T-helper 17 cell (primary cell): ENCODE measurements around the gene DBX2. TPM values are rescaled to one million over a fixed set of nuclear protein-coding genes. Genes with fewer than 3 reads are reported as not detected.
"Not testable (repeated sequence)": the region's sequence is repeated elsewhere in the genome, so short reads cannot be mapped to it uniquely, and the experiment has no call there.

ENCODE experiments used
- ATAC-seq: fragments of 150-1000 bp; cut with Tn5 transposase; 2 replicates; pipeline ENCODE4 v1.10.0; 2021; ENCODE audit warnings: mild to moderate bottlenecking, moderate library complexity
- DNase-seq, 3 donors: peaks; one replicate each; pipeline versions ENCODE4 v3.0.0 to v3.0.0-alpha.2; 2020 to 2021
- H3K9me3 ChIP-seq: one replicate; pipeline ENCODE4 v1.7.0; 2013; ENCODE audit warnings: low read length, mild to moderate bottlenecking; ENCODE audit not compliant: control insufficient read depth, poor library complexity, severe bottlenecking
- H3K27ac Mint-ChIP-seq: one replicate; pipeline ENCODE4 v1.8.0; 2022; ENCODE audit warnings: mild to moderate bottlenecking, moderate library complexity, mixed read lengths
- H3K27me3 Mint-ChIP-seq: one replicate; pipeline ENCODE4 v1.8.0; 2022; ENCODE audit warnings: mixed read lengths
- H3K36me3 Mint-ChIP-seq: one replicate; pipeline ENCODE4 v1.8.0; 2022; ENCODE audit warnings: low read depth, mixed read lengths
- H3K4me1 Mint-ChIP-seq: one replicate; pipeline ENCODE4 v1.8.0; 2022; ENCODE audit warnings: mild to moderate bottlenecking, mixed read lengths
- H3K4me3 Mint-ChIP-seq: one replicate; pipeline ENCODE4 v1.8.0; 2022; ENCODE audit warnings: mild to moderate bottlenecking, moderate library complexity, mixed read lengths
- total RNA-seq, 4 donors: library from RNA in 2 of 4; stranded (reverse) in 2 of 4; gene quantifications; one replicate each; pipeline ENCODE4 v1.2.3 and lab custom pipeline; 2022 to 2026

The DBX2 gene
- total RNA-seq: not detected
- 0 reads per million in 2 donors for total RNA-seq (lab: John Stamatoyannopoulos, UW)

DNA sequence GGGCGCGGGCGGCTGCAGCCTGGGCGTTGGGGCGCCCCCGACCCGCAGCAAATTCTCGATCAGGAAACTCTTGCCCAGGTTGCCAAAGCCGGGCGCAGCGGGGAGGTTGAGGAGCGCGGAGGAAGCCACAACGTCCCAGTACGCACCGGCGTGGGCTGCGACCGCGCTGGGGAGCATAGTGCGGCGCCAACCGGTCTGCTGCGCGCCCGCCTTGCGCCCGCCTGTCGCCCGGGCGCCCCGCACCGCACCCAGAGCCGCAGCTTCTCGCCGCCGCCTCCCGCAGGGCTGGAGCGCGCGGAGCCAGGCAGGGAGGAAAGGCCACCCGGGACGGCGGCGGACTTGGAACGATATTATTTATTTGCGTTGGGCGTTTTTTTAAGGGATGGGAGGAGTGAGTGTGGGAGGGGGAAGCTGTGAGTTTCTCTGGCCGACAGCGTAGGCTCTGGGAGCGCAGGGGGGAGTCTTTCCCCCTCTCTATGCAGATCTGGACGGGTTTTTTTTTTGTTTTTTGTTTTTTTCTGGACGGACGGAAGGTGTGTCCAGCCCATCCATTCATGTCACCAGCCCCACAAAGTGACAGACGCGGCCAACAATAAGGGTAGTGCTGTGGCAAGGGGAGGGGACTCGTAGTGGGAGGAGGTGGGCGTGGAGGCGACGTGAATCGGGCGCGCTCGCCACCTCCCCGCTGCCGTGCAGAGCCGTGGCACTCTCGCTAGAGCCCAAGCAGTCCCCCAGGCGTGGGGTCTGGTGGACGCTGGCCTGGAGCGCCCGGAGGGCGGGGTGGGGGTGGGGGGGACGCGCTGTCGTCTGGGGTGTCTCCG lies at the start of gene DBX2:
Gene DBX2, minus strand, starts transcription at position 349 of the 821 bp plus-strand sequence. Its CDS starts 172 bp downstream, at position 177.
- no peak for ATAC-seq
- no peaks in the 10 kb centered on the region for H3K36me3 Mint-ChIP-seq
- no peak for DNase-seq
- H3K27me3 Mint-ChIP-seq: peaks cover 56% of the 10 kb centered on the region
- H3K4me3 Mint-ChIP-seq: no peak within 1 kb of the TSS
- H3K4me1 Mint-ChIP-seq: no peaks in the 10 kb centered on the region
- no peaks in the 10 kb centered on the region for H3K9me3 ChIP-seq
- no peak within 1 kb of the TSS for H3K27ac Mint-ChIP-seq

DNA sequence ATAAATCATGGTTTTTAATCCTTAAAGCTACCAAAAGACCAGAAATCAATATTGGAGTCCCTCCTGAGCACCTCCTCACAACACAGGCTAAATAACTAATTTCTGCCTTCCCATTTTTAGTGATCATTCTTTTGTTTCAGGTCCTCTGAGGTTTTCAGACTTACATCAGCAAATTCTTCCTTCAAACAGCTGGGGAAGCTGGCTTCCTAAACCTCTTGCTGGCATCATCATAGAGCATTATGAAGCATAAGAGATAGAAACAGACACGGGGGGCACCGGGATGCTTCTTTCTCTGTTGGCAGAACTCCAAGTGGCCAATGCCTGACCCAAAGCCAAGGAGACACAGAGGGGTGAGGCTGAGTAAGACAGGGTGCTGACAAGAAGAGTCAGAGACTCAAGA lies 47.9 kb upstream of the DBX2 start:
- Mint-ChIP-seq H3K4me1 (no peaks in the 10 kb centered on the region), H3K27me3 (peaks cover 51% of the 10 kb centered on the region), H3K27ac (no peak overlapping the region), H3K4me3 (no peak overlapping the region), H3K36me3 (no peaks in the 10 kb centered on the region)
- no peaks in the 10 kb centered on the region for H3K9me3 ChIP-seq
- ATAC-seq (no peak), DNase-seq (no peak)

DNA sequence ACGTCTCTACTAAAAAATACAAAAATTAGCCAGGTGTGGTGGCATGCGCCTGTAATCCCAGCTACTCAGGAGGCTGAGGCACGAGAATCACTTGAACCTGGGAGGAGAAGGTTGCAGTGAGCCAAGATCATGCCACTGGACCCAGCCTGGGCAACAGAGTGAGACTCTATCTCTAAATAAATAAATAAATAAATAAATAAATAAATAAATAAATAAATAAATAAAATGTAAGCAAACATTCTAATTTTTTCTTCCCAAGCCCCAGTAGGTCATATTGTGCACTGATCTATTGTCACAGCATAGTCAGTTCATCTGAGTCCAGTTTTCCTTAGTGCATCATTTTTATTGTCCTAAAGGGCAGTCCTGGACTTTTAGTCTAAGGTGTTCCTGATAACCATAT lies 44.5 kb upstream of the DBX2 start:
- not testable (repeated sequence) for DNase-seq, H3K4me1 Mint-ChIP-seq, H3K27ac Mint-ChIP-seq, H3K36me3 Mint-ChIP-seq, H3K4me3 Mint-ChIP-seq, H3K9me3 ChIP-seq, ATAC-seq
- peaks cover 58% of the 10 kb centered on the region for H3K27me3 Mint-ChIP-seq

DNA sequence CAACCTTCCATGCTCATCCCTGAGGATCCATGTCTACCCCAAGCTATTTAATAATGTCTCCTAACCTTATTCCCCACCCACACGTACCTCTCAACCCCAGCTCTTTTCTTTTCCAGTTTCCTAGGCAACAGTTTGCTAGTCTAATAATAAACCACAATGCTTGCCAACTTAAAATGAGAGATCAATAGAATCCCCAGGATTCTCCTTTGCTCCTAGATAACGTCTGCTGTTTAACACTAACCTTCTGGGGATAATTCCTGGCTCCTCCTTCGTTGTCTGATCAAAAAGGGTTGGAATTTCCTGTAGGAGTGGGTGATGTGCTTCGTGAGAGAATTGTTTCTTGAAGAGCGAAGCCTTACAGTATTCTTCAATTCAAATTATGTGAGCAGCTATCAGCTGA lies 42.2 kb upstream of the DBX2 start:
- Mint-ChIP-seq H3K4me1 (no peaks in the 10 kb centered on the region), H3K36me3 (no peaks in the 10 kb centered on the region), H3K4me3 (no peak overlapping the region), H3K27me3 (peaks cover 50% of the 10 kb centered on the region), H3K27ac (no peak overlapping the region)
- H3K9me3 ChIP-seq: no peaks in the 10 kb centered on the region
- DNase-seq (no peak), ATAC-seq (no peak)

DNA sequence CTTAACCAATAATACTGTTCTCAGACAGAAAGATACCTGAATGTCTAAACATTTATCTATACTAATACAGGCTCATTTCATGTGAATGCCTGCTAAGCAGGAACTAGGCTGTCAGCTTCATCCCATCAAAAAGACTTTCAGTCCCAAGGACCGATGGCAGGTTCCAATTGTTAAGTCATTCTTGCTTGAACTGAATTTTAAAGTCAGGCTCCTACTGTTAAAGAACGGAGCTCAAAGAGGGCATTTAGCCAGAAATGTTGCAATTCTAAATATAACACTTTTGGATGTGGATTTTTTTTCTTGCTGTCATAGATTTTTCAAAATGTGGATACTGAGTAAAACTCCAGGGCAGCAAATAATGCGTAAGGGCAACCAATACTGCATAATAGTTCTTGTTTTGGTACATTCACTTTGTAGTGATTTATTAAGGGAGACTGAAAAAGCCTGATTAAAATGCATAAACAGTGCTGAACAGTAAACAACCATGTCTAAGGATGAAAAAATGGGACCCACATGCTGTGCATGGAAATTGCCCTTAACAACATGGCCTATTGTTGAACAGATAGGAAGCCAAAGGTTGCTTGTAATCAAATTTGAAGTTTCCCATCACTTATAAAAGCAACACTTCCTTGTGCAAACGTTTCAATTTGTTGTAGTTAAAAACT lies 38.6 kb upstream of the DBX2 start:
- no peak for DNase-seq

DNA sequence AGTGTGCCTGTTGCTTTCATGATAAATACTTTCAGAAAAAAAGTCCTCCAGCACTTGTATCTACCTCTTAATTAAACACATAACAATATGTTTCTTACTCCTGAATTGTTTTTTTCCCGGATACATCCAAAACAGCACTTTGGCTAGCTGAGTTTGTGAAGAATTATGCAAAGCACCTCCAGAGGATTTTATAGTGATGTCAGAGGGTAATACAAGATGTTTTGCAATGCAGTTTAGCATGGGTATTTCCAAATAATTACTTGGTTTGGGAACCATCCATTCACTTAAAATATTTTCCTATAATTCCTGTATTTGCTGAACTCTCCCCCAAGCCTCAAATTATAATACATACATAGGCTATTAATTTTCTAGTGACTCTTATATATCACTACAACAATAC lies 37.7 kb upstream of the DBX2 start:
- no peak for ATAC-seq
- H3K4me3 Mint-ChIP-seq: no peak overlapping the region
- no peaks in the 10 kb centered on the region for H3K4me1 Mint-ChIP-seq
- no peak for DNase-seq
- H3K9me3 ChIP-seq: no peaks in the 10 kb centered on the region
- H3K27me3 Mint-ChIP-seq: peaks cover 34% of the 10 kb centered on the region
- H3K36me3 Mint-ChIP-seq: peaks cover 2% of the 10 kb centered on the region
- no peak overlapping the region for H3K27ac Mint-ChIP-seq

More for the DNA sequence above, 38.6 kb upstream of the DBX2 start:
- Mint-ChIP-seq H3K4me1 (no peaks in the 10 kb centered on the region), H3K27me3 (peaks cover 42% of the 10 kb centered on the region), H3K4me3 (no peak overlapping the region), H3K27ac (no peak overlapping the region), H3K36me3 (peaks cover 2% of the 10 kb centered on the region)
- no peaks in the 10 kb centered on the region for H3K9me3 ChIP-seq
- ATAC-seq: no peak

DNA sequence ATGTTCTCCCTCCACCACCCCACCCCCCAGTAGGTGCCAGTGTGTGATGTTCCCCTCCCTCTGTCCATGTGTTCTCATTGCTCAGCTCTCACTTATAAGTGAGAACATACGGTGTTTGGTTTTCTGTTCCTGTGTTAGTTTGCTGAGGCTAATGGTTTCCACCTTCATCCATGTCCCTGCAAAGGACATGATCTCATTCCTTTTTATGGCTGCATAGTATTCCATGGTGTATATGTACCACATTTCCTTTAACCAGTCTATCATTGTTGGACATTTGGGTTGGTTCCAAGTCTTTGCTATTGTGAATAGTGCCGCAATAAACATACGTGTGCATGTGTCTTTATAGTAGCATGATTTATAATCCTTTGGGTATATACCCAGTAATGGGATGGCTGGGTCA lies 33.3 kb upstream of the DBX2 start:
- not testable (repeated sequence) for H3K36me3 Mint-ChIP-seq, ATAC-seq, H3K27ac Mint-ChIP-seq, DNase-seq, H3K4me3 Mint-ChIP-seq, H3K27me3 Mint-ChIP-seq, H3K4me1 Mint-ChIP-seq, H3K9me3 ChIP-seq

DNA sequence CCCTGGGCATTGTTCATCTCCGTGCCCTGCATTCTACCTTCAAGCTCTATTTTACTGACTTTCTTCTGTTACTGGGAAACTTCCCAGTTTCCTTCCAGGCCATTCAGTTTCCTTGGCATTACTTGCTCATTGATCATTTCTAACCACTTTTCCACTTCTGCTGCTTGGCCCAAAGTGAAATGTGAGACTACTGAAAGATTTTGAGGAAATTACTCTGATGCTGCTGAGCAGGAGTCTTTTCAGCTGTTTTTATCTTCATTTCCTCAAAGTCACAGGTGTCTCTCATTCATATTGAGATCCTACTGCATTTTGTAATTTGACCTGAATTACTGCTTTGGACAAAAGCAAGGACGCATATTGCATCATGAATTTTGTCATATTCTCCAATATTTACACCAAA lies 26.4 kb upstream of the DBX2 start:
- H3K9me3 ChIP-seq: no peaks in the 10 kb centered on the region
- no peak overlapping the region for H3K27ac Mint-ChIP-seq
- peaks cover 19% of the 10 kb centered on the region for H3K27me3 Mint-ChIP-seq
- DNase-seq: no peak
- H3K4me3 Mint-ChIP-seq: no peak overlapping the region
- H3K36me3 Mint-ChIP-seq: no peaks in the 10 kb centered on the region
- no peak for ATAC-seq
- H3K4me1 Mint-ChIP-seq: no peaks in the 10 kb centered on the region

DNA sequence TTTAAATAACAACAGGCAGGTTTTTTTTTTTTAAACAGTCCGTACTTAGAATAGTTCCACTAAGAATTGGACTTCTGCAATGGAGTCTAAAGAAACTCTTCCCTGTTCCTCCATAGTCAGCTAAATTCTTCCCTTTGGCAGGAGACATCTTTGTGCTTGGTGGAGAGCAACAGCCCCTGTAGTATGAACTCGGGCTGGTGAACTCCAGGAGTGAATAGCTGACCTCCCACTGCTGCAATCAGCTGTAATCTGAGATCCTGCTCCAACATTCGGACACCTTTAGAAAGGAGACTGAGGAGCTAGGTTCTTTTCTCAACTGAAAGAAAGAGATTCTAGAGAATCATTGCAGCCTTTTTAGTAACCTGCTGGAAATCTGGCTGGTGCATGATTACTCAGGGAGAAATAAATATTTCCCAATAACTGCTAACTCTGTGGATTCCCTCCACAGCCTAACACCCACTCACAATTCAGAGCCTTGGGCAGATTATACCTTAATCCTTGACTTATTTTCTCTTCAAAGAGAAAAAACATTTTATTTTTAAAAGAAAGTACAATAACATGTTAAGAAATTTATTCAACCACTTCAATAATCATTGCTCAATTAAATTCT lies 25.6 kb upstream of the DBX2 start:
- H3K9me3 ChIP-seq: no peaks in the 10 kb centered on the region
- DNase-seq: no peak
- no peak overlapping the region for H3K27ac Mint-ChIP-seq
- no peaks in the 10 kb centered on the region for H3K4me1 Mint-ChIP-seq
- no peaks in the 10 kb centered on the region for H3K36me3 Mint-ChIP-seq
- no peak overlapping the region for H3K4me3 Mint-ChIP-seq
- peaks cover 19% of the 10 kb centered on the region for H3K27me3 Mint-ChIP-seq
- no peak for ATAC-seq

DNA sequence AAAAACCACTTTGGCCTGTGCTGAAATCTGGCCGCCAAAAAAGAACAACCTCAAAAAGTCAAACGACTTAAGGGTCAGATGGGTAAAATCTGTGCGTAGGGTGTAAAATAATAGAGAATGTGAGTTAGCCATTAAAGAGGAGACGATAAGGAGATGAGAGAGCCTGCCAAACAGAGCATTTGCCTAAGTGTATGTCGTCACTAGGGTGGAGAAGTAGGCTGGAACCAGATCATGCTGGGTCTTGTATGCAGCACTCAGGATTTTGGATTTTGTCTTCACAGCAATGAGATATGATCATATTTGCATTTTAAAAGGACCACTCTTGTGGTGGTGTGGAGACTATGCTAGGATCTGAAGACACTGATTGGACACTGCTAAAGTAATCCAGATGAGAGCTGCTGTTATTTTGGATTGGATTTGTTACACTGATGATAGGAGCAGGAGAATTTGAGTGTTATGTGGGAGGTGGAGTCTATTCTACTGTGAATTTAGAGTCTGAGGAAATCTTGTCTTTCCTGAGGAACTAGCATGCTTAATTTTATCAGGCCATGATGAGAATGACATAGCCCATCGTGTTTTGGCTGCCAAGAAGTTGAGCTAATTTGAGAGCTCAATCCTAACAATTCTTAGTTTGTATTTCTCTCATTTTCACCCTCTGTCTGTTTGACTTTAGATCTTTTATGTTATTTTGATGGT lies 24.8 kb upstream of the DBX2 start:
- no peaks in the 10 kb centered on the region for H3K9me3 ChIP-seq
- H3K27ac Mint-ChIP-seq: no peak overlapping the region
- H3K4me1 Mint-ChIP-seq: no peaks in the 10 kb centered on the region
- ATAC-seq: no peak
- H3K27me3 Mint-ChIP-seq: peaks cover 19% of the 10 kb centered on the region
- no peaks in the 10 kb centered on the region for H3K36me3 Mint-ChIP-seq
- no peak overlapping the region for H3K4me3 Mint-ChIP-seq
- DNase-seq: no peak

DNA sequence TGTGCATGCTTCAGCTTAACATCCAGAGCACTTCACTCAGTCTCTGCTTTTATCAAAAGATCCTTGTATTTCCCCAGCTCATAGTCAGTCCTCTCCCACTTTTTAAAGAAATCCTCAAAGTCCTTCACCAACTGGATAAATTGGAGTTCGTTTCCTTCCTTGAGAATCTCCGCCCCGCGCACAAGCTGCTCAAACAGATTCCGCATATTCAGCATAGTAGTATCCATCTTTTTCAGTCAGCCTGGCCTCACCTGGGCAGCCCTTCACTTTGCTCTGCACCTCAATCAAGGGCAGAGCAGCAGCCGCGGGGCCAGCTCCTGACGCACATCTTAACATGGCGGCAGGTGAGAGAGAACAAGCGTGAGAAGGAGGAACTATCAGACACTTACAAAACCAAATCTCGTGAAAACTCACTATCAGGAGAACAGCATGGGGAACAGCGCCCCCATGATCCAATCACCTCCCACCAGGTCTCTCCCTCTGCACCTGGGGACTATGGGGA lies 14.3 kb upstream of the DBX2 start:
- DNase-seq (no peak), ATAC-seq (no peak)
- no peak overlapping the region for H3K4me3 Mint-ChIP-seq
- no peaks in the 10 kb centered on the region for H3K9me3 ChIP-seq
- H3K4me1 Mint-ChIP-seq: no peaks in the 10 kb centered on the region
- H3K27ac Mint-ChIP-seq: no peak overlapping the region
- H3K27me3 Mint-ChIP-seq: no peaks in the 10 kb centered on the region
- no peaks in the 10 kb centered on the region for H3K36me3 Mint-ChIP-seq

DNA sequence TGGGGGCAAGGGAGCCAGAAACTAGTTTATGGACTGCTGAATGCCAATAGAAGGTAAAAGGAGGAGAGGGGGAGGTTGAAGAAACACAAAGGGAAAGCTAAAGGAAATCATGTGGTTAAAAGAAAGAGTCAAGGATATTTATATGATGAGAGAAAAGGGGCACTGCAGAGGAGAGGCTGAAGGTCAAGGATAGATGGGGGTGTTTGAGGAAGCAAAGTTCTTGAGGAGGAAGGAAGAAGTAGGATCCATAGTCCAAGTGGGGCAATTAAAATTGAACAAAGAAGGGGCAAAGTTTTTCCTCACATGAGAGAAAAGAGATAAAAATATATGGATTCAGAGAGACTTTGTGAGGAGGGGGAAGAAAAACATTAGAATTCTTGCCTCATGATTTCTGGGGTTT lies 10.1 kb upstream of the DBX2 start:
- no peaks in the 10 kb centered on the region for H3K9me3 ChIP-seq
- Mint-ChIP-seq H3K27ac (no peak overlapping the region), H3K4me1 (no peaks in the 10 kb centered on the region), H3K4me3 (no peak overlapping the region), H3K36me3 (no peaks in the 10 kb centered on the region), H3K27me3 (no peaks in the 10 kb centered on the region)
- ATAC-seq (no peak), DNase-seq (no peak)

DNA sequence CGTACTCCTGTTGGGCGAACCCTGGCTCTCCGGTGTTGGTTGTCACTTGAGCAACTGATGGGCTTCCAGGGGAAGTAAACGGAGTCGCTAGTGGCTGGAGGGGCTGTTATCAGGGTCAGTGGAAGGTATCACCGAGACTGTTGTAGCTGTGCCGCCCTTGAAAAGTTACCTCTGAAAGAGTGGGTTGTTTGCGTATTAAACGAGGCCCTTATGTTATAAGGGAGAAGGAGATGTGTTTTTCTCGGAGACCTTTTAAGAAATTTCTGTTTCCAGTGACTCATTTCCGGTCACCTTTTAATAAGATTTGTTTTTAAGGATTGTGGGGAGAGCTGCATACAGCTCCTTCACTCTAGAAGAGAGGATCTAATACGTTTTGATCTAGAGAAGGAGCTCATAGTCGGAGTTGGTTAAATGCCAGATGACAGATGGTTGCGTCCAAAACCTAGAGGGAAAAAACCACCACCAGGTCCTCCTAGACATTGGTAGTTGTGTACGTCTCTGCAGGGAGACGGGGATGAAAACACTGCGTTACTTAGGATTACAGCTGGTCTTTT lies 750 bp upstream of the DBX2 start:
- peaks cover 51% of the 10 kb centered on the region for H3K27me3 Mint-ChIP-seq
- no peaks in the 10 kb centered on the region for H3K36me3 Mint-ChIP-seq
- no peak for ATAC-seq
- no peak overlapping the region for H3K4me3 Mint-ChIP-seq
- H3K4me1 Mint-ChIP-seq: no peaks in the 10 kb centered on the region
- no peaks in the 10 kb centered on the region for H3K9me3 ChIP-seq
- H3K27ac Mint-ChIP-seq: no peak overlapping the region
- DNase-seq: no peak
